Nephron (organoid): Measurements from ENCODE around the gene HLA-DOA.

Source experiments
- H3K27ac Mint-ChIP-seq, 3 experiments: 2 replicates each; pipeline ENCODE4 v1.8.0; 2020; ENCODE audit warnings: mixed read lengths in 3 of 3, mild to moderate bottlenecking in 2 of 3, moderate library complexity in 1 of 3
- H3K27me3 Mint-ChIP-seq: 2 replicates; pipeline ENCODE4 v1.8.0; 2021; ENCODE audit warnings: low read depth, mild to moderate bottlenecking, moderate library complexity, mixed read lengths
- H3K36me3 Mint-ChIP-seq: 2 replicates; pipeline ENCODE4 v1.8.0; 2020; ENCODE audit warnings: low read depth, mixed read lengths
- H3K4me1 Mint-ChIP-seq: 2 replicates; pipeline ENCODE4 v1.8.0; 2020; ENCODE audit warnings: mixed read lengths
- H3K4me3 Mint-ChIP-seq, 3 experiments: 2 replicates each; pipeline ENCODE4 v1.8.0; 2020; ENCODE audit warnings: mild to moderate bottlenecking in 3 of 3, mixed read lengths in 3 of 3, moderate library complexity in 2 of 3
- H3K9me3 Mint-ChIP-seq: 2 replicates; pipeline ENCODE4 v1.8.0; 2020; ENCODE audit warnings: mixed read lengths
- CTCF ChIP-seq, 3 experiments: fragments of 200-600 bp; sonication (generic); IDR thresholded peaks; one replicate each; pipeline ENCODE4 v1.5.0; 2021; ENCODE audit warnings: antibody characterized with exemption in 3 of 3; ENCODE audit not compliant: unreplicated experiment in 3 of 3

HLA-DOA gene

GRCh38 chr6:32968093-32968866 is 41.1 kb downstream of the HLA-DOA start, which contains the start of gene BRD2:
BRD2 (plus strand) TSS chr6:32968594; CDS start chr6:32972899, 4,305 bp downstream.
- no peak for TF ChIP-seq CTCF (IDR thresholded peaks at IDR 0.05; ENCODE audit: unreplicated experiment in 3 of 3)
- H3K4me3 Mint-ChIP-seq = peak within 1 kb of the TSS; percentile 91 to 99 (median 92)
- H3K27ac Mint-ChIP-seq = peak within 1 kb of the TSS; percentile 100
- no peaks in the 10 kb centered on the region for H3K9me3 Mint-ChIP-seq
- H3K4me1 Mint-ChIP-seq = peaks cover 21% of the 10 kb centered on the region
- H3K36me3 Mint-ChIP-seq = peaks cover 12% of the 10 kb centered on the region
- no peaks in the 10 kb centered on the region for H3K27me3 Mint-ChIP-seq

- Mint-ChIP-seq H3K4me3 (peak overlapping the region; percentile 91 to 92 (median 91)), H3K27me3 (no peaks in the 10 kb centered on the region)
- peak; percentile 39 to 52 (median 45) for TF ChIP-seq CTCF (IDR thresholded peaks at IDR 0.05; ENCODE audit: unreplicated experiment in 3 of 3)
Observed at GRCh38 chr6:32967151-32968091, 42.0 kb downstream of the HLA-DOA start.

DNA sequence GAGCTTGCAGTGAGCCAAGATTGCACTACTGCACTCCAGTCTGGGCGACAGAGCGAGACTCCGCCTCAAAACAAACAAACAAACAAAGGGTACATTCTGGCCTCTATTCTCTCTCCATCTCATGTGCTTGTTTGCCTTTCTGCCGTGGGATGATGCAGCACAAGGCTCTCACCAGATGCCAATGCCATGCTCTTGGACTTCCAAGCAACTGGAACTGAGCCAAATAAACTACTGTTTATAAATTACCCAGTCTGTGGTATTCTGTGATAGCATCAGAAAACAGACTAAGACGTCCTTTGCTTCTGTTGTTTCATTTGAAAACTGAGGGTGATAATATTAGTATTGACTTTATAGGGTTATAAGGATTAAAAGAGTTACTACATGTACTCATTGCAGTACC is 44.6 kb downstream of the HLA-DOA start:
- Mint-ChIP-seq H3K4me1 (peaks cover 21% of the 10 kb centered on the region), H3K36me3 (no peaks in the 10 kb centered on the region), H3K9me3 (no peaks in the 10 kb centered on the region), H3K4me3 (no peak overlapping the region), H3K27me3 (no peaks in the 10 kb centered on the region), H3K27ac (no peak overlapping the region)
- no peak for TF ChIP-seq CTCF (IDR thresholded peaks at IDR 0.05; ENCODE audit: unreplicated experiment in 3 of 3)

More at GRCh38 chr6:32967151-32968091, 42.0 kb downstream of the HLA-DOA start:
- Mint-ChIP-seq H3K9me3 (no peaks in the 10 kb centered on the region), H3K27ac (peak overlapping the region; percentile 100), H3K4me1 (peaks cover 21% of the 10 kb centered on the region), H3K36me3 (peaks cover 4% of the 10 kb centered on the region)

DNA sequence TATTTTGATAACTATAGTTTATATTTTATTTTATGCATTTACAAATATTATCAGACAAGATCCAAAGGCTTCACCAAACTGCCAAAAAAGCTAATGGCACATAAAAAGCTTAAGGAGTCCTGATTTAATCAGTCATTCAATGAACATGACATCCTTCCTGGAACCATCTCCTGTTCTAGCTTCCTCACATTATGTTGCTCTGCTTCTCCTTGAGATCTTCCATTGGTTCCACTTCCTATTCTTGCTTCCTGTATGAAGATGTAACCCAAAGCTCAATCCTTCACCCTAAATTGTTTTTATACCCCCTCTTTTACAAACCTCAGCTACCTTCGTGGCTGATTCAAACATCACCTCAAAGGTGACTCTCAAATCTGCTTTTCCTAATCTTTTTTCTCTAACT is 45.5 kb downstream of the HLA-DOA start:
- H3K36me3 Mint-ChIP-seq = no peaks in the 10 kb centered on the region
- no peak overlapping the region for H3K4me3 Mint-ChIP-seq
- H3K4me1 Mint-ChIP-seq = peaks cover 21% of the 10 kb centered on the region
- H3K27ac Mint-ChIP-seq = no peak overlapping the region
- H3K9me3 Mint-ChIP-seq = no peaks in the 10 kb centered on the region
- no peak for TF ChIP-seq CTCF (IDR thresholded peaks at IDR 0.05; ENCODE audit: unreplicated experiment in 3 of 3)
- no peaks in the 10 kb centered on the region for H3K27me3 Mint-ChIP-seq

DNA sequence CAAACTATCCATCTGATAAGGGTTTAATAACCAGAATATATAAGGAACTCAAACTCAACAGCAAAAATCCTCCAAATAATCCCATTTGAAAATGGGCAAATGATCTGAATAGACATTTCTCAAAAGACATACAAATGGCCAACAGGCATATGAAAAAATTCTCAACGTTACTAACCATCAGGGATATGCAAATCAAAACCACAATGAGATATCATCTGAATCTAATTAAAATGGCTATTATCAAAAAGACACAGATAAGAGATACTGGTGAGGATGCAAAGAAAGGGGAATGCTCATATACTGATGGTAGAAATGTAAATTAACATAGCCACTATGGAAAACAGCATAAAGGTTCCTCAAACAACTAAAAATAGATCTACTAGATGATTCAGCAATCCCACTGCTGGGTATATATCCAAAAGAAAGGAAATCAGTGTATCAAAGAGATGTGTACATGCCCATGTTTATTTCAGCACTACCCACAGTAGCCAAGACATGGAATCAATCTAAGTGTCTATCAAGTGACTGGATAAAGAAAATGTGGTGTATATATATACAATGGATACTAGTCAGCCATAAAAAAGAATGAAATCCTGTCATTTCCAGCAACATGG is 47.1 kb downstream of the HLA-DOA start:
- Mint-ChIP-seq H3K27me3 (no peaks in the 10 kb centered on the region), H3K27ac (no peak overlapping the region), H3K36me3 (no peaks in the 10 kb centered on the region), H3K9me3 (no peaks in the 10 kb centered on the region), H3K4me3 (no peak overlapping the region), H3K4me1 (peaks cover 19% of the 10 kb centered on the region)
- TF ChIP-seq CTCF (IDR thresholded peaks at IDR 0.05; ENCODE audit: unreplicated experiment in 3 of 3) = no peak
